GM18858 (cell line): ENCODE data around the gene FDX2.

Experiments
- ATAC-seq: cut with Tn5 transposase; IDR thresholded peaks from one replicate; pipeline ENCODE4 v1.9.1; 2021; ENCODE audit not compliant: unreplicated experiment

The FDX2 gene

GRCh38 chr19:10299545-10300458 is 16.0 kb downstream of the FDX2 start:
- no peak for ATAC-seq

GRCh38 chr19:10295847-10296591 is 19.8 kb downstream of the FDX2 start:
- no peak for ATAC-seq

GRCh38 chr19:10295305-10295846 is 20.4 kb downstream of the FDX2 start:
- ATAC-seq: no peak

- no peak for ATAC-seq
These were observed 21.5 kb downstream of the FDX2 start for GRCh38 chr19:10294368-10294697.

- no peak for ATAC-seq
These were observed 22.0 kb downstream of the FDX2 start for GRCh38 chr19:10293637-10294367.

- no peak for ATAC-seq
These were observed 22.8 kb downstream of the FDX2 start for GRCh38 chr19:10292789-10293636.

GRCh38 chr19:10292206-10292788 is 23.5 kb downstream of the FDX2 start:
- no peak for ATAC-seq

GRCh38 chr19:10291554-10292205 is 24.1 kb downstream of the FDX2 start:
- no peak for ATAC-seq

- ATAC-seq: no peak
These were observed 24.8 kb downstream of the FDX2 start for GRCh38 chr19:10290876-10291553.

- ATAC-seq: no peak
These were observed 25.4 kb downstream of the FDX2 start for GRCh38 chr19:10290357-10290875.

GRCh38 chr19:10289836-10290356 is 25.9 kb downstream of the FDX2 start, which contains the start of gene ICAM5:
TSS of gene ICAM5 (plus strand) at chr19:10289952. CDS start at chr19:10290044, 92 bp downstream.
- no peak for ATAC-seq

- ATAC-seq: no peak
These were observed 26.5 kb downstream of the FDX2 start for GRCh38 chr19:10289167-10289835.

GRCh38 chr19:10288662-10289166 is 27.1 kb downstream of the FDX2 start:
- no peak for ATAC-seq

- no peak for ATAC-seq
These were observed 28.7 kb downstream of the FDX2 start, which contains the start of gene ICAM4 for GRCh38 chr19:10286803-10287737. TSS of gene ICAM4 (plus strand) at chr19:10286955. CDS start at chr19:10287013, 58 bp downstream.

GRCh38 chr19:10285393-10285792 is 30.4 kb downstream of the FDX2 start:
- ATAC-seq: no peak

- no peak for ATAC-seq
These were observed 30.9 kb downstream of the FDX2 start for GRCh38 chr19:10284960-10285278.
